GM21367 (cell line): ENCODE measurements around the gene CNST.
A peak's percentile ranks its signal among the peaks of the same experiment; 100 is the strongest.
"Not testable (repeated sequence)": the region's sequence is repeated elsewhere in the genome, so short reads cannot be mapped to it uniquely, and the experiment has no call there.

ENCODE experiments used
- ATAC-seq: cut with Tn5 transposase; IDR thresholded peaks from one replicate; pipeline ENCODE4 v1.9.1; 2021; ENCODE audit not compliant: unreplicated experiment

The CNST gene

GRCh38 chr1:246617768-246618167, 51.5 kb downstream of the CNST start:
- no peak for ATAC-seq

DNA sequence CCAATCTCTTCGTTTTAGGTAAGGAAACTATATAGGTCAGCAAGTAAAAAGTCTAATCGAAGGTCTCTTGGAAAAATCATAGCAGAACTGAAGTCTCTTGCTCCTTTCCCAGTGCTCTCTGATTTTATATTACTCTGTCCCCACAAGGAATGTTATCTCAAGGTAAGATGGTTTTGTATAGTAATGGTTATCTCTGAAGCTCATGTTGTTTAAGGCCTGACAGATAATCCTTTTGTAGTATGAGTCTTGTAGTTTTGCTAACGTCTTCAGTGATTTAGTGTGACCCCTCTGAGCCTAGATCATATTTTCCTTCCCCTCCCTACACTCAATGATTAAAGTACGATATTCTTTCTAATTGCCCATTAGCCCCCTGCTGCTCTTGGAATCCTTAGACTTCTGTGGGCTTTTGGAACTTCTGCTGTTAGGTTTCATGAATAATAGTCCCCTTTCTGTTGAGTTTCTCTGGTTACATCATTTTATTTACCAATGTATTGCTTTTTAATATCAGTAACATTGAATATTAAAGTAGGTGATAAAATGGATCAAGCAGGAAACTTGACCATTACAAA, 52.1 kb downstream of the CNST start:
- ATAC-seq, result no peak

GRCh38 chr1:246622035-246622652, 55.9 kb downstream of the CNST start:
- no peak for ATAC-seq

GRCh38 chr1:246624091-246624490, 57.8 kb downstream of the CNST start:
- no peak for ATAC-seq

- peak; percentile 89 for ATAC-seq
Measured at GRCh38 chr1:246629030-246629429, 62.8 kb downstream of the CNST start.

DNA sequence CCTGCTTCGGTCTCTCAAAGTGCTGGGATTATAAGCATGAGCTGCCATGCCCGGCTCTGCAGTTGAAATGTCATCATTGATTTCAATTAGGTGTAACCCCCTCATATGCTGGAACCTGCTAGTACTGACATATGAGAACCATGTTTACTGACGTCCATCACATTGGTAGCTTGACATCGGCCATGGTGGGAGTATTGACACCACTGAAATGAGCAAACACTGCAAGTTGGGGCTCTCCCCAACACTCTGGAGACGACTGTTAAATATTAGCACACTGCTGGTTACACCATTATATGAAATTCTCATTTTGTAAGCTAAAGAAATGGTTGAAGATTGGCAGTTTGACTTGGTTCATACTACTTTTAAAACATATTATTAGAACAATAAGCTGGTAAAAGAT, 63.7 kb downstream of the CNST start:
- no peak for ATAC-seq

DNA sequence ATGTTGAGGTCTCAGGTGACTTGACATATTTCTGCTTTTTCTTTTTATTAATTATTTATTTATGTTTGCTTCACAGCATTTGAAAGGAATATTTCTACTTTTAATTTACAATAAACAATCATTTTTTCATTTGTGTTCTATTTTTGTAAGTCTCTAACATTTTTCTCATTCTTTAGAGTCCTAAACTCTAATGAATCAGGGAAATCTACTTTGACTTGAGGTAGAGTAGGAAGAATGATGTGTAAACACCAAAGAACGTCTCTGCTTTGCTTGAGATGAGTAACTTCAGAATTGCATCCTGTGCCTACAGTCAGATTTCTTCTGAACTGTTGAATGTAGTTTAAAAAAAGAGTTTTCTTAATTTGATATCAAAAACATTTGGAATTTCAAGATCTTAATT, 65.2 kb downstream of the CNST start:
- no peak for ATAC-seq

GRCh38 chr1:246632281-246633168, 66.3 kb downstream of the CNST start:
- no peak for ATAC-seq

- ATAC-seq, result not testable (repeated sequence)
Measured at GRCh38 chr1:246634659-246635058, 68.4 kb downstream of the CNST start.

GRCh38 chr1:246638941-246639655, 72.8 kb downstream of the CNST start:
- ATAC-seq, result no peak

DNA sequence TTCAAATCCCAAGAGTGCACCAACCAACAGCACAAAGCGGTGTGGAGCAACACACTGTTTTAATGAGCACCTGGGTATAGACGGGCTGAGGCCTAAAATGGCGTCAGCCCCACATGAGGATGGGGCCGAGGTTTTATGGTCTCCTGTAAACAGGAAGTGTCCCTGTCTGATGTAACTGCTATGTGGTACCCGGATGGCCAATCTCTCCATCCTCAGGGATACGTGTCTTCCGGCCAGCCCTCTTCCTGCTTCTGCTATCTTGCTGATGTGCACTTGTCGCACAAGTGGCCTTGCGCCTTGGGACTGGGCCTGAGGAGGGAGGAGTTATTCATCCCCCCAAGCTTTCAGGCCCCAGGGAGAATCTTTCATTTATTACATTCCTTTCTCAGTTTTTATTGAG, 73.5 kb downstream of the CNST start:
- ATAC-seq, result no peak

- ATAC-seq, result no peak
Measured at GRCh38 chr1:246640747-246641146, 74.5 kb downstream of the CNST start.

GRCh38 chr1:246641394-246641793, 75.1 kb downstream of the CNST start:
- ATAC-seq, result no peak

- ATAC-seq, result no peak
Measured at GRCh38 chr1:246642719-246643118, 76.5 kb downstream of the CNST start.

DNA sequence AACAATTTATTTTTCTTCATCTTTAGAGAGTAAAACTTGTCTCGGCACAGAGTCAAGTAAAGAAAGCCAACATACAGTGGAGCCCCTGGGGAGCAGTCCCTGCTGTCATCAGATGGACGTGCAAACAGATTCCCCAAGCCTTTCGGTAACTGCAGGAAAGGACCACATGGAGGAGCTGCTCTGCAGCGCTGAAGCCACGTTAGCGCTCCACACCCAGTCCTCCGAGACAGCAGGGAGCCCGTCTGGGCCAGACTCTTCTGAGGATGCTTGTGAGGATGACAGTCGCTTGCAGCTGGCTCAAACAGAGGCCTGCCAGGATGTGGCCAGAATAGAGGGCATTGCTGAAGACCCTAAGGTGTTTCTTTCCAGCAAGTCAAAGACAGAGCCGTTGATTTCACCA, 80.9 kb downstream of the CNST start:
- ATAC-seq, result no peak

- no peak for ATAC-seq
Measured at GRCh38 chr1:246647513-246647912, 81.3 kb downstream of the CNST start.

- no peak for ATAC-seq
Measured at GRCh38 chr1:246651012-246651695, 84.9 kb downstream of the CNST start.

DNA sequence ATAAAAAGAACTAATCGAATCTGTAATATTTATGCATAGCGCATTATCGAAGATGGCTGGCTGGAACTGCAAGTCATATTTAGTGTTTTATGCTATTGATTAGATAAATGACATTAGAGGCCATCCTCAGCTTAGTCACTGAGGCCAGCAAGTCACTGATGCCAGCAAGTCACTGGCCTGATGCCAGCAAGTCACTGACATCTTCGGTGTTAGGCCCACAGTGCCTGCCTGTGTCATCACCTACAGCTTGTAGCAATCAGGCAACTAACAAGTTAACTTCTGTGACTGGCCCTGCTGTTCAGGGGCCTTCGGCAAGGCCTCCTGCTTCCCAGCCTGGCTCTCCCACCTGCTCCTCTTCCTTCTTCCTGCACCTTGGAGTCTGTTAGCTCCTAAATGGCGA, 92.3 kb downstream of the CNST start:
- ATAC-seq, result no peak

GRCh38 chr1:246659594-246660140, 93.4 kb downstream of the CNST start:
- no peak for ATAC-seq

- ATAC-seq, result no peak
Measured at GRCh38 chr1:246661451-246661850, 95.2 kb downstream of the CNST start.

- ATAC-seq, result no peak
Measured at GRCh38 chr1:246667773-246668172, 101.5 kb downstream of the CNST start.
